Measurements from ENCODE around the gene ABHD2.

GRCh38 chr15:89072277-89072869, 15.9 kb upstream of the ABHD2 start:
- TF ChIP-seq CTCF (IDR thresholded peaks at IDR 0.05) (no peak), POLR2A (IDR thresholded peaks at IDR 0.05) (no peak)

All from tibial nerve (tissue), 3 donors.